A549 (cell line): Measurements from ENCODE around the gene NUP58.

ENCODE experiments used
- EHMT2 ChIP-seq: fragments of 200-600 bp; sonication (generic); IDR thresholded peaks from 2 replicates; pipeline ENCODE4 v1.6.1; 2016; ENCODE audit warnings: antibody characterized with exemption, low read depth, mild to moderate bottlenecking, moderate library complexity
- ESRRA ChIP-seq: fragments of 150-350 bp; IDR thresholded peaks from 2 replicates; pipeline ENCODE4 v1.6.1; 2014; ENCODE audit warnings: mild to moderate bottlenecking, low read length, borderline replicate concordance
- FOSL2 ChIP-seq, 2 experiments: fragments of 450-650 bp in 1 of 2; fragments of >200 bp in 1 of 2; sonication (Bioruptor Twin) in 1 of 2; formaldehyde crosslinking; IDR thresholded peaks; 2 replicates each; pipeline versions ENCODE4 v1.5.0 to v1.6.1; 2016 to 2020; ENCODE audit warnings: mild to moderate bottlenecking in 1 of 2, moderate library complexity in 1 of 2
- HDAC2 ChIP-seq: fragments of 200-600 bp; sonication (generic); IDR thresholded peaks from 2 replicates; pipeline ENCODE4 v1.6.1; 2016

DNA sequence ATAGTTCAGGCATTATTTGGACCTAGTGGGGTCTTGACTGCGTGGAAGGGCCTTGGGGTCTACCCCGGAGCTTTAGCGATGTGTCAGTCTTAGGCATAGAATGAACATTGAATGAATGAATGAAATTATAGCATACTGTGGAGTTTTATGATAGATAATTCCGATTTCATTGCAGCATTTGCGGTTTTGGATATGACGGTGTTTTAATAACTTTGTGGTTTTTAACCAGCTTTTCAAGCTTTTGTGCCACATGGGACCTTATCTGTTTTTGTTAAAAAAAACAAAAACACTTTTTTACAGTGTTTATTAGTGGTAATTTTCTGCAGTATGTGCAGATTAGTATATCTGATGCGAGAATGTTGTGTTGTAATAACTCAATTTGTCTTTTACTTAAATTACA lies 696 bp downstream of the NUP58 start:
- TF ChIP-seq HDAC2, result no peak
- TF ChIP-seq ESRRA, result no peak
- no peak for TF ChIP-seq EHMT2
- no peak for TF ChIP-seq FOSL2 (IDR thresholded peaks at IDR 0.05)
- no peak for TF ChIP-seq FOSL2 (CRISPR knock-in tag; IDR thresholded peaks at IDR 0.05)
